ENCODE data around the gene ARHGAP42.
"Not testable (repeated sequence)": the region's sequence is repeated elsewhere in the genome, so short reads cannot be mapped to it uniquely, and the experiment has no call there.

Gene ARHGAP42

DNA sequence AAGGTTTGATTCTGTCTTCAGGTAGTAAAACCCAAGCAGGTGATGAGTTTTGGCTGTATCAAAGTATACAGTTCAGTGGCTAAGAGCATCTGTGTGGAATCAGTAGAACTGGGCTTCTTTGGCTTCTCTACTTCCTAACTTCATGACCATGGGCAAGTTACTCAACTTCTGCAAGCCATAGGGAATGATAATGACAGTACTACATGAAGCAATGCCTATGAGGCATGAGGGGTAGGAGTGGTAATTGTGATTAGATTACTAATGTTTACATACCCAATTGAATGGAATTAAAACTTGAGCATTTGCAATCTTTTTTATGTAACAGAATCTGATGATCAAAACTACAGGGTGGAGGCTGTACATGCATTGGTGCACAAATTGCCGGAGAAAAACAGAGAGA lies 278.3 kb downstream of the ARHGAP42 start:
- no peak for DNase-seq (ENCODE audit: low read depth in 2 of 2)

DNA sequence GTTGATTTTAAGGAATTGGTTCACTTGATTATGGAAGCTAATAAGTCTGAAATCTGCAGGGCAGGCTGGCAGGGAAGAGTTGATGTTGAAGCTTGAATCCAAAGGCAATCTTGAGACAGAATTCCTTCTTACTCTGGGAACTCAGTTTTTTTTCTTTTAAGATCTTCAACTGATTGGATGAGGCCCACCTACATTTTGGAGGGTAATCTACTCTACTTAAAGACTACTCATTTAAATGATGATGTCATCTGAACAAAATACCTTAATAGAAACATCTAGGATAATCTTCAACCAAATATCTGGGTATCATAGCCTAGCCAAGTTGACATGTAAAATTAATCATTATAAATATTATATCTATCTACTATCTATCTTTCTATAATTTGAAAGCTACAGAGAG lies 279.3 kb downstream of the ARHGAP42 start:
- DNase-seq (ENCODE audit: low read depth in 2 of 2): no peak

GRCh38 chr11:100969008-100969407 lies 281.9 kb downstream of the ARHGAP42 start:
- no peak for DNase-seq (ENCODE audit: low read depth in 2 of 2)

- DNase-seq (ENCODE audit: low read depth in 2 of 2): no peak
These were observed 283.4 kb downstream of the ARHGAP42 start for GRCh38 chr11:100970283-100971164.

DNA sequence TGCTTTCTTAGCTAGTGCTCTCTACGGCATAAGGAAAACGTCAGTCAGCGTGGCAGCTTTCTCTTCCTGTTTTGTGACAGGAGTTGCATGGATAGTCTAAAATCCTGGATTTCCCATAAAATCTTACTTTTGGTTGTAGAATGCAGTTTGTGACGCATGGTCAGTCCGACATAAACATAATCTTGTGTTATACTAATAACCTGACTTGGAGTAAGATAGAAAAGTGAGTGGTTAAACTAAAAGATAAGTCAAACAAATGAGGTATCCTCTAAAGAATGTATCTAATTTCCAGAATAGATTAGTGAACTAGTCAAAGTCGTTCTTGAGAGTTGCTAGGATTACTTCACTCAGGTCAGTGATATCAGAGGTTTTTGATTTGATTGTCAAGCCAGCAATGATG lies 285.0 kb downstream of the ARHGAP42 start:
- no peak for DNase-seq (ENCODE audit: low read depth in 2 of 2)

- no peak for DNase-seq (ENCODE audit: low read depth in 2 of 2)
These were observed 291.4 kb downstream of the ARHGAP42 start for GRCh38 chr11:100978442-100978841.

DNA sequence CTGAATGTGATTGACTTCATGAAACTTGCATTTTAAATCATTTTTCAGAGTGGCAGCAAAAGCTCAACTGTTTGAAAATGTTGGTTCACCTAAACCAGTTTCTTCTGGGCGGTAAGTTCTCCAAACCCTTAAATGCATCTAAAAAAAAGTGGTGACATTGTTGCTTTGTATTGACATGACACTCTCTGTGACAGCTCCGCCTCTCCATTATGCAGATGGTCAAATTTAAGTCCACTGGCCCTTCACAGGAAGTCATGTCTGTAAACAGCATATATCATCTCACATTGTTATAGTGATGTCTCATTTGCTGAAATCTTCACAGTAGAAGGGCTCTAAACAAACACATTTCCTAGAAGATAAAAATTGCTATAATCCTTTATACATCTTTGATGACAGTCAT lies 291.9 kb downstream of the ARHGAP42 start:
- DNase-seq (ENCODE audit: low read depth in 2 of 2): no peak

DNA sequence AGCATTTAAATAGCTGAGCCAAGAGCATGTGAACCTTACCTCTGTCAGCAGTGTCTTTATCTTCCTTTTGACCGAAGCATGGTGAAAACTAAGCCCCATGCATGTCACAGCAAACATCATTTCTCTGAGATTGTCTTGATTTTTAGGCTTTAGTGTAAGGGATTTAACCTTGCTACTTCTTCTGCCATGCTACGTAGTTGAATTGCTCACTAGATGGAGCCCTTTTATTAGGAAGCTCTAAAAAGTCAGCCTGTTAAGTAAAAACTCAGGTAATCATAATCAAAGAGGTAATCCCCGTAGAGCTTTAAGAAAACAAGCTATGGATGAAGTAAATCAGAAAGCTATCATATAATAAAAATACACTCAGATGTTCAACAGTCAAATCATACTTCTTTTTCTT lies 293.1 kb downstream of the ARHGAP42 start:
- no peak for DNase-seq (ENCODE audit: low read depth in 2 of 2)

DNA sequence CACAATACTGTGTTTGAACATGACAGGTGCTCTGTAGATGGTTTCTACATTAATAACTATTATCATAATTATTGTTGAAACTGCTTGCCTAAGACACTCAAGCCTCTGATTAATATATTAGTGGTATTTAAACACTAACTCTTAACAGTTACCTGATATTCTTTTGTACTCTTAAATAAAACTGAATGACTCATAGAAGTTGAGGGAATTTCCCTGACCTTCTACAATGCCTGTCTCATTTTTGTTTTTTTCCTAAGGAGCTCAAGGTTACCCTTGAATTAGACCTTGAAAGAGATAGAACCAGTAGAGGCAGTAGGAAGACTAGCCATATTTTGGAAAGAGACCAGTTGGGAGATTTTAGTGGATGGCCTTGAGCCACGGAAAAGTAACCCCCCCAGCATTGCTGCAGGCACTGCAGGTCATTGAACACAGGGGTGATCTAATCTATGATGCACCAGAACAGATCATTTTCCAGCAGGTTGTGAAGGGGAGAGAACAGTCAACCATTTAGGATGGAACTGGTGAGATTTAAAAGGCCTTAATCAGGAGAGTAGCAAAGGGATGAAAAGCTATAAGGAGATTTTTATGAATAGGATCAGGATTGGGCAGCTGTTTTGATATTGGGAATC lies 294.2 kb downstream of the ARHGAP42 start:
- no peak for DNase-seq (ENCODE audit: low read depth in 2 of 2)

- no peak for DNase-seq (ENCODE audit: low read depth in 2 of 2)
These were observed 297.6 kb downstream of the ARHGAP42 start for GRCh38 chr11:100984668-100985067.

DNA sequence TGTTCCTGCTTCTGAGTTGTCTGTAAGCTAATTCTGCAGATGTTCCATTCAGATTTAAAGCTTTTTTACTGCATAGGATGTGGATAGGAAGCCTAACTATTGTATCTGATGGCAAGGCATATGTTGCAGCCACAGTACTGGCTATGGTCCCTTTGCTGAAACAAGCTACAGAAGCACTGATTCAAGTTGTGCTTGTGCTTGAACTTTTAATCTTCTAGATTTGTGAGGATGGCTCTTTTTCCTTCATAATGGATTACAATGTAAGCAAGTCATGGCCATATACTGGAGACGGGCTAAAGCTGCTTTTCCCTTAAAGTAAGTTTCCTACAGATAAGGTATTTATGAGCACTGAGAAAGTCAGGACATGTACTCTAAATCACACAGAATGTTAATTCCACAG lies 303.8 kb downstream of the ARHGAP42 start:
- no peak for DNase-seq (ENCODE audit: low read depth in 2 of 2)

GRCh38 chr11:100991541-100991940 lies 304.5 kb downstream of the ARHGAP42 start:
- DNase-seq (ENCODE audit: low read depth in 2 of 2): no peak

DNA sequence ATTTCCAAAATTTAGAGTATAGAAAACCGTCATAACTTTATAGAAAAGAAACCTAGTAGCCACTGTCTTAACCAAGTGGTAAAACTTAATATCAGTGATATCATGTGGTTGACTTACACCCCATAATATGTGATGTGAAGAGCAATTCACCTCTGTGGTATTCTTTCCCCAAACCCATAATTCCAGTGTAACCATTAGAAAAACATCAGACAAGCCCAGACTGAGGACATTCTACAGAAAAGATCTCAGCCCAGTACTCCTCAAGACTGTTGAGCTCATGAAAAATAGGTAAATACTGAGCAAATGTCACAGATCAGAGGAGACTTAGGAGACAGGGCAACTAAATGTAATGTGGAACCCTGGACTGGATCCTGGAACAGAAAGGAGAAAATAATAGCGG lies 307.9 kb downstream of the ARHGAP42 start:
- DNase-seq (ENCODE audit: low read depth in 2 of 2): no peak

GRCh38 chr11:100999756-101000155 lies 312.7 kb downstream of the ARHGAP42 start:
- no peak for DNase-seq (ENCODE audit: low read depth in 2 of 2)

GRCh38 chr11:101003468-101003867 lies 316.4 kb downstream of the ARHGAP42 start:
- DNase-seq (ENCODE audit: low read depth in 2 of 2): no peak

DNA sequence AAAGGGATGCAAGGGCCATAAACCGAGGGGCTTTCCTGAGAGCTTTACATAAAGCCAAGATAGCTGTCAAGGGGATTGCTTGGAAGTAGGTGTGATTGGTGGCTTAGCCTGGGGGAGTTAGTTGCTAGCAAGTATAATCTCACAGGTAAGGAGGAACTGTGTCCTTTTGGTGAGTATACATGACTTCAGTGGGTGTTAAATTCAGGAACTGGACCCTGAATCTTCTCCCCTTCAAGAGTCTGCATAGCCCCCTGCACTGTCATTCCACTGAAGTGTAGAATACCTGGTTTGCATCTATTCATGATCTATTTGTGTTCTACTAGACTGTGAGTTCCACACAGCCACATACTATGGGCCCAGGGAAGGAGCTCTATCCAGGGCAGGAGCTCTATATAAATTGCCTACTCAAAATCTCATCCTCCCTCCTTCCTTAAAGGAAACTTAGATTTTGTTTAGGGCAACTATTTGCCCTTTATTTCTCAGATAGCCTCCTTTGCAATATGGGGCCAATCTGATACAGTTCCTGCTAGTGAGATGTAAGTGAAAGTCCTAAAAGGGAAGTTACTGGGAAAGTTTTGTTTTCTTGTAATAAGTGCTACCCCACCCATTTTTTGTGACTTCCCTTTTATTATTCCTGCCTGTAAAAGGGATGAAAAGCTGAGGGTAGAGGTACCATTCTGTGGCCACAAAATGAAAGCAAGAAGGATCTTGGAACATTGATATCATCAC lies 322.0 kb downstream of the ARHGAP42 start:
- DNase-seq (ENCODE audit: low read depth in 2 of 2): no peak

- no peak for DNase-seq (ENCODE audit: low read depth in 2 of 2)
These were observed 322.6 kb downstream of the ARHGAP42 start for GRCh38 chr11:101009690-101010055.

GRCh38 chr11:101010899-101011298 lies 323.8 kb downstream of the ARHGAP42 start:
- no peak for DNase-seq (ENCODE audit: low read depth in 2 of 2)

DNA sequence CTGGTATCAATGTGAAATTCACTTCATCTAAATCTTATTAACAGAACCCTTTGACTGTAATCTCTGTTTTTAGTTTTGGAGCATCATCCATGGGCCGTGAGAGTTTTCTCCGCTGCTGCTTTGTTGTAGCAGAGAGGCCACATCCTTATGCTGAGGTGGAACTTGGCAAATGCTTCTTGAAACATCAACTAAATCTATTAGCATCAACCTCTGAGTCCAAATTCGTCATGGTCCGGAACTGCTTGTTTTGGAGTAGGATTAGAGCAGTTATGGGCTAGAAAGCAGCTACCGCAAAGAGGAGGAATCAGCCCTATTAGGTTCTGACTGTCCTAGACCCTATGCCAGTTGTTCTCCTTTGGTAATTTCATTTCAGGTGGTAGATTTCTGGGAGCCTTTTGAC lies 324.8 kb downstream of the ARHGAP42 start:
- no peak for DNase-seq (ENCODE audit: low read depth in 2 of 2)

DNA sequence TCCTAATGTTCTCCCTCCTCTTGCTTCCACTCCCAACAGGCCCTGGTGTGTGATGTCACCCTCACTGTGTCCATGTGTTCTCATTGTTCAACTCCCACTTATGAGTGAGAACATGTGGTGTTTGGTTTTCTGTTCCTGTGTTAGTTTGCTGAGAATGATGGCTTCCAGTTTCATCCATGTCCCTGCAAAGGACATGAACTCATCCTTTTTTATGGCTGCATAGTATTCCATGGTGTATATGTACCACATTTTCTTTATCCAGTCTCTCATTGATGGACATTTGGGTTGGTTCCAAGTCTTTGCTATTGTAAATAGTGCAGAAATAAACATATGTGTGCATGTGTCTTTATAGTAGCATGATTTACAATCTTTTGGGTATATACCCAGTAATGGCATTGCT lies 326.6 kb downstream of the ARHGAP42 start:
- not testable (repeated sequence) for DNase-seq (ENCODE audit: low read depth in 2 of 2)

DNA sequence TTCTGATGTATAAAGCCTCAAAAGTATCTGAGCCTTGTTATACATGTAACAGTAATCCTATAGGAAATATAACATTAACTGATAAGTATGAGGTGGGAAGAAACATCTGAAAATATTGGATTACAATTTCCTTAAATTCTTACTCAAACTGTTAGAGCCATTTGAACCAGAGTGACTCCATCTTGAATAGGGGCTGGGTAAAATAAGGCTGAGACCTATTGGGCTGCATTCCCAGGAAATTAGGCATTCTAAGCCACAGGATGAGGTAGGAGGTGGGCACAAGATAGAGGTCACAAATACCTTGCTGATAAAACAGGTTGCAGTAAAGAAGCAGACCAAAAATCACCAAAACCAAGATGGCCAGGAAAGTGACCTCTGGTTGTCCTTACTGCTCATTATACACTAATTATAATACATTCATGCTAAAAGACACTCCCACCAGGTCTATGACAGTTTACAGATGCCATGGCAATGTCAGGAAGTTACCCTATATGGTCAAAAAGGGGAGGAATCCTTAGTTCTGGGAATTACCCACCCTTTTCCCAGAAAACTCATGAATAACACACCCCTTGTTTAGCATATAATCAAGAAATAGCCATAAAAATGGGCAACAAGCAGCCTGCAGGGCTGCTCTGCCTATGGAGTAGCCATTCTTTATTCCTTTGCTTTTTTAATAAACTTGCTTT lies 327.7 kb downstream of the ARHGAP42 start:
- DNase-seq (ENCODE audit: low read depth in 2 of 2): no peak

GRCh38 chr11:101019870-101020269 lies 332.8 kb downstream of the ARHGAP42 start:
- no peak for DNase-seq (ENCODE audit: low read depth in 2 of 2)

All from stimulated activated CD4-positive, alpha-beta T cell treated with anti-CD3 and anti-CD28 coated beads, Interleukin-1b, Interleukin-23, amount 100 ng/mL, for 4 hours (primary cell).